Measurements from ENCODE around the gene METTL23. TPM values are rescaled to one million over a fixed set of nuclear protein-coding genes. Genes with fewer than 3 reads are reported as not detected.

The METTL23 gene
- total RNA-seq, 1 experiment from 2014 or later = 58.7 TPM

DNA sequence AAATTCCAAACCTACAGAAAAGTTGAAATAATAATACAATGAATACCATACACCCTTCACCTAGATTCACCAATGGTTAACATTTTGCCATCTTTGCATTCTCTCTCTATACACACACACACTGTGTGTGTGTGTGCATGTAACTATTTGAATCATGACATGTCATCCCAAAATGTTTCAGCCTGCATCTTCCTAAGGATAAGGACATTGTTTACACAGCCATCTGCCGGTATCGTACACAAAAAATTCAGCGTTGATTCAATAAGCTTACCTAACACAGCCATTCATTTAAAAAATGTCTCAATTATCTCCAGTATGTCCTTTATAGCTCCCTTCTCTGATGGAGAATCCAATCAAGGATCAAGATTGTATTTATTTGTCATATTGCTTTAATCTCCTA, 19.8 kb upstream of the METTL23 start:
- TF ChIP-seq EZH2phosphoT487 (IDR thresholded peaks at IDR 0.05; ENCODE audit: borderline replicate concordance, low read length) (no peak), EZH2 (IDR thresholded peaks at IDR 0.05; ENCODE audit: low read length, unreplicated experiment) (no peak)
- TF ChIP-seq, protein P1, sequence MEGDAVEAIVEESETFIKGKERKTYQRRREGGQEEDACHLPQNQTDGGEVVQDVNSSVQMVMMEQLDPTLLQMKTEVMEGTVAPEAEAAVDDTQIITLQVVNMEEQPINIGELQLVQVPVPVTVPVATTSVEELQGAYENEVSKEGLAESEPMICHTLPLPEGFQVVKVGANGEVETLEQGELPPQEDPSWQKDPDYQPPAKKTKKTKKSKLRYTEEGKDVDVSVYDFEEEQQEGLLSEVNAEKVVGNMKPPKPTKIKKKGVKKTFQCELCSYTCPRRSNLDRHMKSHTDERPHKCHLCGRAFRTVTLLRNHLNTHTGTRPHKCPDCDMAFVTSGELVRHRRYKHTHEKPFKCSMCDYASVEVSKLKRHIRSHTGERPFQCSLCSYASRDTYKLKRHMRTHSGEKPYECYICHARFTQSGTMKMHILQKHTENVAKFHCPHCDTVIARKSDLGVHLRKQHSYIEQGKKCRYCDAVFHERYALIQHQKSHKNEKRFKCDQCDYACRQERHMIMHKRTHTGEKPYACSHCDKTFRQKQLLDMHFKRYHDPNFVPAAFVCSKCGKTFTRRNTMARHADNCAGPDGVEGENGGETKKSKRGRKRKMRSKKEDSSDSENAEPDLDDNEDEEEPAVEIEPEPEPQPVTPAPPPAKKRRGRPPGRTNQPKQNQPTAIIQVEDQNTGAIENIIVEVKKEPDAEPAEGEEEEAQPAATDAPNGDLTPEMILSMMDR (conservative IDR thresholded peaks at IDR 0.05; ENCODE audit: low read depth, low read length) = no peak
- DNase-seq = no peak
- Histone ChIP-seq H3K9ac (ENCODE audit: low read length) (no peak overlapping the region), H2AFZ (ENCODE audit: low read length) (no peak overlapping the region), H3K9me2 (replicated peaks; ENCODE audit: low read length) (no peaks in the 10 kb centered on the region), H3K36me3 (ENCODE audit: low read depth, low read length) (no peaks in the 10 kb centered on the region), H3K27ac (ENCODE audit: low read length) (no peak overlapping the region), H4K20me1 (ENCODE audit: low read length) (no peaks in the 10 kb centered on the region), H3K4me1 (ENCODE audit: insufficient read depth, low read length) (peaks cover 25% of the 10 kb centered on the region), H3K79me2 (ENCODE audit: low read length) (peaks cover 41% of the 10 kb centered on the region), H3F3A (ENCODE audit: low read length, unreplicated experiment) (no peaks in the 10 kb centered on the region), H3K4me2 (ENCODE audit: low read length) (no peak overlapping the region), H3K9me3 (ENCODE audit: low read length) (no peaks in the 10 kb centered on the region), H3K4me3 (ENCODE audit: low read length) (no peak overlapping the region), H3K27me3 (ENCODE audit: low read length) (no peaks in the 10 kb centered on the region)
- intact Hi-C loops (cut with micrococcal nuclease) = no loop called here
- CTCF ChIA-PET = no interaction called here
- no TSS peak for BruUV-seq (replicated peaks)
- POLR2A ChIA-PET (ENCODE audit: unreplicated experiment) = no interaction called here
- no peak for ATAC-seq

- no peak overlapping the region for H3K27ac ChIP-seq (ENCODE audit: low read length)
These were observed 18.4 kb upstream of the METTL23 start for GRCh38 chr17:76707985-76708807.

More at GRCh38 chr17:76707985-76708807, 18.4 kb upstream of the METTL23 start:
- BruUV-seq (replicated peaks) = no TSS peak
- CTCF ChIA-PET = interaction anchor here (1.0 kb wide), 1 partner anchor 27 kb away, joined by 3 read pairs; no protein-coding TSS in a partner anchor
- POLR2A ChIA-PET (ENCODE audit: unreplicated experiment) = interaction anchor here (0.5 kb wide), 1 partner anchor 24 kb away, joined by 3 read pairs; no protein-coding TSS in a partner anchor
- TF ChIP-seq EZH2phosphoT487 (IDR thresholded peaks at IDR 0.05; ENCODE audit: borderline replicate concordance, low read length) (no peak), EZH2 (IDR thresholded peaks at IDR 0.05; ENCODE audit: low read length, unreplicated experiment) (no peak)
- TF ChIP-seq, protein P1 (conservative IDR thresholded peaks at IDR 0.05; ENCODE audit: low read depth, low read length) = no peak
- Histone ChIP-seq H3K9me3 (ENCODE audit: low read length) (no peaks in the 10 kb centered on the region), H3F3A (ENCODE audit: low read length, unreplicated experiment) (no peaks in the 10 kb centered on the region), H4K20me1 (ENCODE audit: low read length) (no peaks in the 10 kb centered on the region), H3K4me3 (ENCODE audit: low read length) (no peak overlapping the region), H3K79me2 (ENCODE audit: low read length) (peaks cover 37% of the 10 kb centered on the region), H2AFZ (ENCODE audit: low read length) (no peak overlapping the region), H3K9me2 (replicated peaks; ENCODE audit: low read length) (no peaks in the 10 kb centered on the region), H3K27me3 (ENCODE audit: low read length) (no peaks in the 10 kb centered on the region), H3K9ac (ENCODE audit: low read length) (no peak overlapping the region), H3K36me3 (ENCODE audit: low read depth, low read length) (no peaks in the 10 kb centered on the region), H3K4me1 (ENCODE audit: insufficient read depth, low read length) (peaks cover 25% of the 10 kb centered on the region), H3K4me2 (ENCODE audit: low read length) (no peak overlapping the region)
- DNase-seq = no peak
- intact Hi-C loops (cut with micrococcal nuclease) = no loop called here
- no peak for ATAC-seq
